Tibial artery (tissue), 4 donors: ENCODE results near the gene ISL2.

ENCODE experiments used
- DNase-seq, 2 donors: peaks; one replicate each; pipeline ENCODE4 v3.0.0-alpha.2; 2019
- H3K27ac ChIP-seq, 2 donors: fragments of 200-600 bp; sonication (generic) in 1 of 2; 1 replicate in 1 of 2; 2 replicates in 1 of 2; pipeline ENCODE4 v1.5.1; 2018 to 2019; ENCODE audit warnings: mild to moderate bottlenecking in 1 of 2
- H3K27me3 ChIP-seq, 2 donors: fragments of 200-600 bp; sonication (generic) in 1 of 2; one replicate each; pipeline versions ENCODE4 v1.5.1 to v1.6.0; 2016 to 2019
- H3K36me3 ChIP-seq, 3 donors: fragments of 200-600 bp; sonication (generic) in 2 of 3; one replicate each; pipeline ENCODE4 v1.5.1; 2016 to 2019; ENCODE audit warnings: mild to moderate bottlenecking in 2 of 3
- H3K4me1 ChIP-seq, 4 donors: fragments of 200-600 bp; sonication (generic) in 2 of 4; 1 replicate in 3 of 4; 2 replicates in 1 of 4; pipeline ENCODE4 v1.5.1; 2016 to 2019
- H3K4me3 ChIP-seq, 2 donors: fragments of 200-600 bp; sonication (generic) in 1 of 2; 1 replicate in 1 of 2; 2 replicates in 1 of 2; pipeline ENCODE4 v1.5.1; 2018 to 2019; ENCODE audit warnings: mild to moderate bottlenecking in 2 of 2
- H3K9me3 ChIP-seq, 3 donors: fragments of 200-600 bp; sonication (generic) in 1 of 3; one replicate each; pipeline ENCODE4 v1.5.1; 2016 to 2019
- intact Hi-C: fragments of 100-400 bp; cut with DNase I; formaldehyde crosslinking; loops from one replicate; pipeline ENCODE4 v1.15.0; 2023; ENCODE audit warnings: low total_unique reads
- TF ChIP-seq, protein P1 (sequence below), 2 experiments: fragments of 200-600 bp in 1 of 2; fragments of 450-650 bp in 1 of 2; IDR thresholded peaks; one replicate each; pipeline ENCODE4 v1.5.1; 2017 to 2019; ENCODE audit warnings: antibody characterized with exemption in 2 of 2, mild to moderate bottlenecking in 1 of 2, moderate library complexity in 1 of 2

ISL2 gene

DNA sequence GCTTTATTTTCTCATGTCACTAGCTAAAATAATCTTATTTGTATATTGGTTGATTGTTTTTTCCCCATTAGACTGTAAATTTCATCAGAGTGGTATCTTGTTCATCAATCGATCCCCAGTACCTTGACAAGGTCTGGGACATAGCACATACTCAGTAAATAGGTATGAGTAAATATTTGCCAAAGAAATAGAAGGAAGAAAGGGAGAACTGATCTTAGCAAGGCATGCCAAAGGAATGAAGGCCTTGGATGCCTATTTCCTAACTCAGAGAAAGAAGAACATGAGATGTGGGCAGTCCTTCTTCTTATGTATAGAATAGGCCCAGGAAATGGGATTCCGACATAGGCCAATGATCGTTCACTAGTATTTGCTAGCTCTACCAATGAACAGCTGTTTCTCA, 54.7 kb downstream of the ISL2 start:
- H3K4me1 ChIP-seq: no peaks in the 10 kb centered on the region
- intact Hi-C loops: no loop called here
- no peak for DNase-seq
- TF ChIP-seq, protein P1, sequence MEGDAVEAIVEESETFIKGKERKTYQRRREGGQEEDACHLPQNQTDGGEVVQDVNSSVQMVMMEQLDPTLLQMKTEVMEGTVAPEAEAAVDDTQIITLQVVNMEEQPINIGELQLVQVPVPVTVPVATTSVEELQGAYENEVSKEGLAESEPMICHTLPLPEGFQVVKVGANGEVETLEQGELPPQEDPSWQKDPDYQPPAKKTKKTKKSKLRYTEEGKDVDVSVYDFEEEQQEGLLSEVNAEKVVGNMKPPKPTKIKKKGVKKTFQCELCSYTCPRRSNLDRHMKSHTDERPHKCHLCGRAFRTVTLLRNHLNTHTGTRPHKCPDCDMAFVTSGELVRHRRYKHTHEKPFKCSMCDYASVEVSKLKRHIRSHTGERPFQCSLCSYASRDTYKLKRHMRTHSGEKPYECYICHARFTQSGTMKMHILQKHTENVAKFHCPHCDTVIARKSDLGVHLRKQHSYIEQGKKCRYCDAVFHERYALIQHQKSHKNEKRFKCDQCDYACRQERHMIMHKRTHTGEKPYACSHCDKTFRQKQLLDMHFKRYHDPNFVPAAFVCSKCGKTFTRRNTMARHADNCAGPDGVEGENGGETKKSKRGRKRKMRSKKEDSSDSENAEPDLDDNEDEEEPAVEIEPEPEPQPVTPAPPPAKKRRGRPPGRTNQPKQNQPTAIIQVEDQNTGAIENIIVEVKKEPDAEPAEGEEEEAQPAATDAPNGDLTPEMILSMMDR (IDR thresholded peaks at IDR 0.05): no peak
- no peak overlapping the region for H3K4me3 ChIP-seq
- no peaks in the 10 kb centered on the region for H3K27me3 ChIP-seq
- no peaks in the 10 kb centered on the region for H3K9me3 ChIP-seq
- H3K36me3 ChIP-seq: peaks cover 4 to 9% (median 8%) of the 10 kb centered on the region in 3 donors
- H3K27ac ChIP-seq: no peak overlapping the region

DNA sequence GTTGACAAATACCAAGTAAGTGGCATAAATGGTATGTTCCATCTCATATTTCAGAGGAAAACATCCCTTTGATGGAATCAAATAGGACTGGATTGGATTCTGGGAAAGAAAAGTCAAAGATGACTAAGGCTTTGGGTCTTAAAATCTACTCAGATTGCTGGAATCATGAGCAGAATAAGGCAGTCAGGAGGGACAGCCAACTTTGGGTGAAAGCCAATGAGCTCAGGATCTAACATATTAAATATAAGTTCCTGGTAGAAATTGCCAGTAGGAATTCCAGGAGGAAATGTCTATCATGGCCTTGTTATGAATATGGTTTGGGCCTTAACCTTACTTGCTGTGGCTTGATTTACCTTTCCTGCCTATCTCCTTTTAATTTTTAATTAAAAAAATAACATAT, 55.3 kb downstream of the ISL2 start:
- DNase-seq: no peak
- H3K36me3 ChIP-seq: peaks cover 4 to 9% (median 8%) of the 10 kb centered on the region in 3 donors
- H3K27me3 ChIP-seq: no peaks in the 10 kb centered on the region
- H3K4me1 ChIP-seq: no peaks in the 10 kb centered on the region
- no peak overlapping the region for H3K4me3 ChIP-seq
- no peak overlapping the region for H3K27ac ChIP-seq
- TF ChIP-seq, protein P1 (IDR thresholded peaks at IDR 0.05): no peak
- intact Hi-C loops: no loop called here
- H3K9me3 ChIP-seq: no peaks in the 10 kb centered on the region
